GM18520 (cell line): ENCODE results near the gene INAFM2.

ENCODE experiments used
- ATAC-seq: cut with Tn5 transposase; IDR thresholded peaks from one replicate; pipeline ENCODE4 v1.9.1; 2021; ENCODE audit not compliant: unreplicated experiment

Gene INAFM2

GRCh38 chr15:40358471-40359353, 35.2 kb downstream of the INAFM2 start:
- no peak for ATAC-seq

- ATAC-seq: no peak
Measured at GRCh38 chr15:40360015-40360414, 36.5 kb downstream of the INAFM2 start.

GRCh38 chr15:40361640-40362039, 38.1 kb downstream of the INAFM2 start:
- ATAC-seq: no peak

GRCh38 chr15:40363611-40364010, 40.1 kb downstream of the INAFM2 start:
- ATAC-seq: no peak

GRCh38 chr15:40364251-40364650, 40.8 kb downstream of the INAFM2 start:
- ATAC-seq: no peak

GRCh38 chr15:40365016-40365415, 41.5 kb downstream of the INAFM2 start:
- ATAC-seq: no peak

GRCh38 chr15:40365624-40366456, 42.3 kb downstream of the INAFM2 start:
- no peak for ATAC-seq

GRCh38 chr15:40366457-40367370, 43.2 kb downstream of the INAFM2 start:
- ATAC-seq: no peak

- no peak for ATAC-seq
Measured at GRCh38 chr15:40367371-40367685, 43.8 kb downstream of the INAFM2 start.

- ATAC-seq: peak; percentile 83
Measured at GRCh38 chr15:40367686-40368611, 44.5 kb downstream of the INAFM2 start.

GRCh38 chr15:40368719-40369473, 45.4 kb downstream of the INAFM2 start:
- no peak for ATAC-seq

GRCh38 chr15:40369474-40369869, 46.0 kb downstream of the INAFM2 start:
- ATAC-seq: no peak

- ATAC-seq: no peak
Measured at GRCh38 chr15:40369971-40370370, 46.5 kb downstream of the INAFM2 start.

- no peak for ATAC-seq
Measured at GRCh38 chr15:40372981-40373380, 49.5 kb downstream of the INAFM2 start.
